Spleen (tissue), 11 donors: ENCODE results near the gene LRIG1. TPM values are rescaled to one million over a fixed set of nuclear protein-coding genes. Genes with fewer than 3 reads are reported as not detected.

Experiments
- DNase-seq: peaks from one replicate; pipeline ENCODE4 v3.0.0-alpha.2; 2020
- H3K27ac ChIP-seq, 8 donors: fragments of 200-600 bp; sonication (generic) in 7 of 8; 1 replicate in 4 of 8; 2 replicates in 4 of 8; pipeline versions ENCODE4 v1.5.0 to v1.8.0; 2016 to 2021; ENCODE audit warnings: inconsistent platforms in 4 of 8, mild to moderate bottlenecking in 4 of 8, moderate library complexity in 1 of 8
- H3K27me3 ChIP-seq, 7 donors: fragments of 200-600 bp; sonication (generic) in 6 of 7; replicated peaks in 1 of 7; 1 replicate in 4 of 7; 2 replicates in 3 of 7; pipeline versions ENCODE4 v1.5.0 to v1.8.0; 2016 to 2021; ENCODE audit warnings: inconsistent platforms in 3 of 7, mild to moderate bottlenecking in 1 of 7
- H3K36me3 ChIP-seq, 6 donors: fragments of 200-600 bp; sonication (generic) in 5 of 6; 1 replicate in 4 of 6; 2 replicates in 2 of 6; pipeline versions ENCODE4 v1.5.0 to v1.8.0; 2016 to 2021; ENCODE audit warnings: inconsistent platforms in 2 of 6
- H3K4me1 ChIP-seq, 6 donors: fragments of 200-600 bp; sonication (generic) in 5 of 6; 1 replicate in 3 of 6; 2 replicates in 3 of 6; pipeline versions ENCODE4 v1.5.0 to v1.8.0; 2016 to 2021; ENCODE audit warnings: inconsistent platforms in 3 of 6
- H3K4me3 ChIP-seq, 8 donors: fragments of 200-600 bp; sonication (generic) in 7 of 8; 1 replicate in 4 of 8; 2 replicates in 4 of 8; pipeline versions ENCODE4 v1.5.0 to v1.8.0; 2016 to 2021; ENCODE audit warnings: inconsistent platforms in 4 of 8, mild to moderate bottlenecking in 4 of 8, moderate library complexity in 2 of 8
- H3K9me3 ChIP-seq, 8 donors: fragments of 200-600 bp; sonication (generic) in 7 of 8; 1 replicate in 4 of 8; 2 replicates in 4 of 8; pipeline versions ENCODE4 v1.5.0 to v1.8.0; 2016 to 2021; ENCODE audit warnings: inconsistent platforms in 4 of 8
- CTCF ChIP-seq, 11 experiments: fragments of 200-600 bp in 7 of 11; fragments of 450-650 bp in 4 of 11; sonication (generic) in 4 of 11; IDR thresholded peaks in 8 of 11; conservative IDR thresholded peaks in 3 of 11; 1 replicate in 7 of 11; 2 replicates in 4 of 11; pipeline versions ENCODE4 v1.4.0 to v1.8.0; 2016 to 2021; ENCODE audit warnings: antibody characterized with exemption in 11 of 11, inconsistent platforms in 4 of 11, mild to moderate bottlenecking in 1 of 11
- POLR2A ChIP-seq, 3 donors: fragments of 450-650 bp; IDR thresholded peaks; one replicate each; pipeline ENCODE4 v1.5.1; 2017; ENCODE audit warnings: antibody characterized with exemption in 3 of 3, mild to moderate bottlenecking in 1 of 3
- POLR2AphosphoS5 ChIP-seq, 3 donors: sonication (generic); formaldehyde crosslinking; IDR thresholded peaks; one replicate each; pipeline ENCODE4 v1.5.1; 2017; ENCODE audit warnings: antibody characterized with exemption in 3 of 3
- WGBS, 5 donors: extraction: QIAGEN DNeasy Blood & Tissue Kit in 3 of 5; methylation state at CpG; one replicate each; pipeline versions ENCODE4 v1.1.5 to v1.1.7; 2013 to 2018; 5-methylcytosine and 5-hydroxymethylcytosine counted together
- intact Hi-C: fragments of 100-400 bp; cut with DNase I; formaldehyde crosslinking; loops from one replicate; pipeline ENCODE4 v1.15.0; 2023; ENCODE audit warnings: low total_unique reads
- polyA plus RNA-seq, 3 donors: library from polyadenylated mRNA; stranded (reverse); fragments of 200-250 nt; gene quantifications; one replicate each; pipeline ENCODE4 v1.2.1, GENCODE V29; 2013
- total RNA-seq, 7 donors: library from RNA; depleted of rRNA in 3 of 7; stranded (reverse); fragments of >200 nt in 3 of 7; fragmentation: NEBNext Ultra II Directional in 4 of 7; extraction: Animal tissue kit (Norgen Biotek cat#: 25700) in 4 of 7; gene quantifications; one replicate each; pipeline versions ENCODE4 v1.1.0 to v1.2.1, GENCODE V29; 2016 to 2021
- donor health status: healthy with polysubstance abuse.
- donor health status: DM: no; HTN: no; CAD: no; lungs with moderate emphysema.
- donor health status: DM: no; HTN: no; CAD: no.
- donor health status: Bipolar disorder and iron deficiency.
- donor health status: healthy.
- donor health status: DM: no; HTN: no; CAD: no.
- donor health status: DM: yes; HTN: yes; CAD: no.

The LRIG1 gene
- total and polyA plus RNA-seq, 10 donors, result 5.9 to 19.7 (median 11.9) TPM

DNA sequence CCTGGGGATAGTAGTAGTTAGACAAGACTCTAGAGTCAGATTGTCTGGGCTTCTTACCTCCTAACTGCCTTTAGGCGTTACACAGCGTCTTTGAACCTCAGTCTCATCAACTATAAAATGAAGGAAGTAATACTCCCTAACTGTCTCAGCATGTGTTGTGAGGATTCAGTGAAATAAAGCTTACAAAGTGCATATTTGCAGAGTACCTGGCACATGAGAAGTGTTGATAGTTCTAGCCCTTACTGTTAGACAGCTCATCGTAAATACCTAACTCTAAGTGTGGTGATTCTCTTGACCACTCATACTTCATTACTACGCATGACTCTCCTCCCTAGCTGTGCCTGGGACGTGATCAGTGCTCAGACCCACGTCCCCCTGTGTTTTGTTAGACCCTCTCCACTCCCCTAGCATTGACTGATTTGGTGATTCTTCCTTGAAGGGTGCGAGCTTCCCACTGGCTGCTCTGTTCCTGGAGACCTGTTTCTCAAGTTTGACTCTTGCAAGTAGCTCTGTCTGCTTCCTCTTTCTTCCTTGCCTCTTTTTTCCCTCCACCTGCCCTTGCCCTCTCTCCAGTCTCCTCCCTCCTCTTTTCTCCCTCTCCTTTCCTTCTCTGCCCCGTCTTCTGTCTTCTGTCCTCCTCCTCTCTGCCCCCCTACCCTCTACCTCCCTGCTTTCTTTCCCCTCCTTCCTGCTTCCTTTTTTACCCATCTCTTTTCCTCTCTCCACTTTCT is 155.8 kb downstream of the LRIG1 start:
- no peak for TF ChIP-seq POLR2A (IDR thresholded peaks at IDR 0.05)
- TF ChIP-seq CTCF (IDR thresholded peaks at IDR 0.05 in 8 of 11, conservative IDR thresholded peaks at IDR 0.05 in 3 of 11), result no peak
- TF ChIP-seq POLR2AphosphoS5 (IDR thresholded peaks at IDR 0.05), result no peak
- DNase-seq, result no peak
- H3K4me1 ChIP-seq, result no peaks in the 10 kb centered on the region
- intact Hi-C loops, result no loop called here
- peaks cover 0 to 16% (median 5%) of the 10 kb centered on the region in 6 donors for H3K36me3 ChIP-seq
- 82 to 92% (median 88%) methylated on average over 8 of the region's 8 CpGs for WGBS, 5 donors
- H3K27me3 ChIP-seq, result no peaks in the 10 kb centered on the region
- peaks cover 0 to 8% (median 0%) of the 10 kb centered on the region in 8 donors for H3K9me3 ChIP-seq
- H3K4me3 ChIP-seq, result no peak overlapping the region
- H3K27ac ChIP-seq, result no peak overlapping the region

DNA sequence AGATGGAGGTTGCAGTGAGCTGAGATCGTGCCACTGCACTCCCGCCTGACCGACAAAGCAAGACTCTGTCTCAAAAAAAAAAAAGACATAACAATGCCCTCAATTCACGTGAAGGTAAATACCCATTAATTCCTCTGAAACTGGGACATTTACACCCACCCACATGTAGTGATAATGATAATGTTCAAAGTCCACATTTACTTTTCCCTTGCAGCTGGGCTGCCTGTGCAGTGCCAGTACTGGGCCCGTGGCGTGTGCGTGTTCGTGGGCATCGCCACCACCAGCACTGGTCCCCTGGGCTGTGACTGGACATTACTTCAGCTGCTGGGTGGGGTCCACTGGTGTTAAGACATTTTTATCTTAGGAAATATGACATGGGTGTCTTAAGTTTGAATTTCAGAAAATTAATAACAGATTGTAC is 156.4 kb downstream of the LRIG1 start:
- intact Hi-C loops, result no loop called here

GRCh38 chr3:66342717-66343356 is 158.0 kb downstream of the LRIG1 start:
- no peak overlapping the region for H3K27ac ChIP-seq
- 89 to 97% (median 92%) methylated on average over 8 of the region's 8 CpGs for WGBS, 5 donors
- H3K36me3 ChIP-seq, result peaks cover 0 to 12% (median 5%) of the 10 kb centered on the region in 6 donors
- no peak overlapping the region for H3K4me3 ChIP-seq
- H3K9me3 ChIP-seq, result peaks cover 0 to 8% (median 0%) of the 10 kb centered on the region in 8 donors
- H3K4me1 ChIP-seq, result no peaks in the 10 kb centered on the region
- TF ChIP-seq POLR2A (IDR thresholded peaks at IDR 0.05), result no peak
- TF ChIP-seq CTCF (IDR thresholded peaks at IDR 0.05 in 8 of 11, conservative IDR thresholded peaks at IDR 0.05 in 3 of 11), result no peak
- TF ChIP-seq POLR2AphosphoS5 (IDR thresholded peaks at IDR 0.05), result no peak
- H3K27me3 ChIP-seq, result no peaks in the 10 kb centered on the region
- intact Hi-C loops, result no loop called here
- DNase-seq, result no peak

More for the DNA sequence above, 156.4 kb downstream of the LRIG1 start:
- no peak overlapping the region for H3K4me3 ChIP-seq
- no peaks in the 10 kb centered on the region for H3K27me3 ChIP-seq
- H3K9me3 ChIP-seq, result peaks cover 0 to 8% (median 0%) of the 10 kb centered on the region in 8 donors
- TF ChIP-seq CTCF (IDR thresholded peaks at IDR 0.05 in 8 of 11, conservative IDR thresholded peaks at IDR 0.05 in 3 of 11), result no peak
- no peak for TF ChIP-seq POLR2AphosphoS5 (IDR thresholded peaks at IDR 0.05)
- TF ChIP-seq POLR2A (IDR thresholded peaks at IDR 0.05), result no peak
- DNase-seq, result no peak
- WGBS, 5 donors, result 93 to 97% (median 96%) methylated on average over 9 of the region's 9 CpGs
- no peak overlapping the region for H3K27ac ChIP-seq
- no peaks in the 10 kb centered on the region for H3K4me1 ChIP-seq
- peaks cover 0 to 16% (median 5%) of the 10 kb centered on the region in 6 donors for H3K36me3 ChIP-seq

DNA sequence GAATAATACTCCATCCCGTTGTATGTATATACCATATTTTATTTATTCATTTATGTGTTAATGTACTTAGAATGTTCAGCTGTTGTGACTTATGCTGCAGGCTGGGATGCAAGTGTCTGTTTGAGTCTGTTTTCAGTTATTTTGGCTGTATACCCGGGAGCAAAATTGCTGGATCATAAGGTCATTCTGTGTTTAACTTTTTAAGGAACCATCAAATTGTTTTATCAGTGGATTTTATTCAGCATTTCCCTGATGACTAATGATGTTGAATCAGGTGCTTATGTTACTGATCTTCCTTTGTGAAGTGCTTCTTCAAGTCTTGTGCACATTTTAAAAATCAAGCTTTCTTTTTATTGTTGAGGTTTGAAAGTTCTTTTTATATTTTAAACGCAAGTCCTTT is 161.9 kb downstream of the LRIG1 start:
- Histone ChIP-seq H3K4me1 (peaks cover 0 to 14% (median 3%) of the 10 kb centered on the region in 6 donors), H3K9me3 (no peaks in the 10 kb centered on the region), H3K27ac (no peak overlapping the region), H3K27me3 (no peaks in the 10 kb centered on the region), H3K4me3 (no peak overlapping the region), H3K36me3 (no peaks in the 10 kb centered on the region)
- intact Hi-C loops, result no loop called here
- 76 to 86% (median 85%) methylated on average over 3 of the region's 3 CpGs for WGBS, 5 donors
- no peak for TF ChIP-seq POLR2A (IDR thresholded peaks at IDR 0.05)
- no peak for TF ChIP-seq CTCF (IDR thresholded peaks at IDR 0.05 in 8 of 11, conservative IDR thresholded peaks at IDR 0.05 in 3 of 11)
- no peak for TF ChIP-seq POLR2AphosphoS5 (IDR thresholded peaks at IDR 0.05)
- DNase-seq, result no peak
